Brain pericyte (primary cell): Measurements from ENCODE around the gene MTOR.
"Not testable (repeated sequence)": the region's sequence is repeated elsewhere in the genome, so short reads cannot be mapped to it uniquely, and the experiment has no call there.

Experiments used
- DNase-seq: peaks from one replicate; pipeline ENCODE4 v3.0.0-alpha.2; 2012; ENCODE audit warnings: low read depth, low spot score

MTOR gene

GRCh38 chr1:11109047-11109760 lies 153.1 kb downstream of the MTOR start:
- DNase-seq, result no peak

GRCh38 chr1:11107599-11107998 lies 154.8 kb downstream of the MTOR start:
- DNase-seq, result no peak

- no peak for DNase-seq
These were observed 156.8 kb downstream of the MTOR start for GRCh38 chr1:11105586-11105985.

GRCh38 chr1:11101347-11101746 lies 161.0 kb downstream of the MTOR start:
- no peak for DNase-seq

GRCh38 chr1:11100806-11101205 lies 161.5 kb downstream of the MTOR start:
- DNase-seq, result not testable (repeated sequence)

GRCh38 chr1:11100149-11100493 lies 162.2 kb downstream of the MTOR start:
- DNase-seq, result no peak

- DNase-seq, result peak; percentile 52
These were observed 162.8 kb downstream of the MTOR start, which contains the start of gene EXOSC10 for GRCh38 chr1:11099310-11100148. TSS of gene EXOSC10 (minus strand) at chr1:11099869. CDS start at chr1:11099831, 38 bp downstream.

- DNase-seq, result no peak
These were observed 163.4 kb downstream of the MTOR start for GRCh38 chr1:11098931-11099309.

GRCh38 chr1:11083784-11084183 lies 178.6 kb downstream of the MTOR start:
- DNase-seq, result not testable (repeated sequence)

GRCh38 chr1:11080931-11081330 lies 181.4 kb downstream of the MTOR start:
- DNase-seq, result no peak

- DNase-seq, result no peak
These were observed 183.7 kb downstream of the MTOR start for GRCh38 chr1:11078631-11079030.

- DNase-seq, result not testable (repeated sequence)
These were observed 189.0 kb downstream of the MTOR start for GRCh38 chr1:11073398-11073797.

- no peak for DNase-seq
These were observed 190.0 kb downstream of the MTOR start for GRCh38 chr1:11072216-11072917.

GRCh38 chr1:11071463-11072215 lies 190.7 kb downstream of the MTOR start:
- no peak for DNase-seq

GRCh38 chr1:11070876-11071275 lies 191.5 kb downstream of the MTOR start:
- DNase-seq, result no peak

- no peak for DNase-seq
These were observed 193.5 kb downstream of the MTOR start for GRCh38 chr1:11068600-11069473.

GRCh38 chr1:11067716-11068599 lies 194.4 kb downstream of the MTOR start:
- no peak for DNase-seq

GRCh38 chr1:11065796-11066195 lies 196.6 kb downstream of the MTOR start:
- no peak for DNase-seq

GRCh38 chr1:11064942-11065341 lies 197.4 kb downstream of the MTOR start:
- DNase-seq, result no peak
